ENCODE measurements around the gene IRF4. TPM values are rescaled to one million over a fixed set of nuclear protein-coding genes. Genes with fewer than 3 reads are reported as not detected.

Gene IRF4
- total RNA-seq, 1 experiment from 2014 or later, result 0.37 TPM

GRCh38 chr6:360764-361373, 30.7 kb upstream of the IRF4 start:
- no peaks in the 10 kb centered on the region for H3K4me1 ChIP-seq (ENCODE audit: insufficient read depth, low read length, poor library complexity, severe bottlenecking)
- H3K27ac ChIP-seq (ENCODE audit: low read depth, low read length, poor library complexity, severe bottlenecking), result no peak overlapping the region
- DNase-seq (ENCODE audit: low spot score), result no peak
- CTCF ChIA-PET, result no interaction called here
- intact Hi-C loops (cut with micrococcal nuclease; ENCODE audit: unreplicated experiment), result no loop called here
- peaks cover 3% of the 10 kb centered on the region for H3K27me3 ChIP-seq (replicated peaks; ENCODE audit: insufficient read depth, low read depth, low read length, poor library complexity)
- no TSS peak for BruUV-seq (replicated peaks)
- peaks cover 19% of the 10 kb centered on the region for H3K9me3 ChIP-seq (ENCODE audit: low read depth, low read length, poor library complexity, severe bottlenecking)
- TF ChIP-seq CTCF (conservative IDR thresholded peaks at IDR 0.05; ENCODE audit: low read depth, low read length) (no peak), EZH2 (IDR thresholded peaks at IDR 0.05; ENCODE audit: borderline replicate concordance, low read depth, low read length, poor library complexity, severe bottlenecking) (no peak)
- H3K36me3 ChIP-seq (ENCODE audit: insufficient read depth, low read length, poor library complexity, severe bottlenecking), result no peaks in the 10 kb centered on the region
- H3K4me3 ChIP-seq (ENCODE audit: low read depth, low read length, poor library complexity, severe bottlenecking), result no peak overlapping the region
- POLR2A ChIA-PET (ENCODE audit: low non-redundant PET), result no interaction called here

GRCh38 chr6:361411-362132, 30.0 kb upstream of the IRF4 start:
- intact Hi-C loops (cut with micrococcal nuclease; ENCODE audit: unreplicated experiment), result no loop called here
- no peak for DNase-seq (ENCODE audit: low spot score)
- Histone ChIP-seq H3K4me3 (ENCODE audit: low read depth, low read length, poor library complexity, severe bottlenecking) (no peak overlapping the region), H3K27me3 (replicated peaks; ENCODE audit: insufficient read depth, low read depth, low read length, poor library complexity) (peaks cover 10% of the 10 kb centered on the region), H3K36me3 (ENCODE audit: insufficient read depth, low read length, poor library complexity, severe bottlenecking) (no peaks in the 10 kb centered on the region), H3K4me1 (ENCODE audit: insufficient read depth, low read length, poor library complexity, severe bottlenecking) (no peaks in the 10 kb centered on the region), H3K9me3 (ENCODE audit: low read depth, low read length, poor library complexity, severe bottlenecking) (peaks cover 24% of the 10 kb centered on the region), H3K27ac (ENCODE audit: low read depth, low read length, poor library complexity, severe bottlenecking) (no peak overlapping the region)
- CTCF ChIA-PET, result no interaction called here
- no TSS peak for BruUV-seq (replicated peaks)
- TF ChIP-seq EZH2 (IDR thresholded peaks at IDR 0.05; ENCODE audit: borderline replicate concordance, low read depth, low read length, poor library complexity, severe bottlenecking), result no peak
- no peak for TF ChIP-seq CTCF (conservative IDR thresholded peaks at IDR 0.05; ENCODE audit: low read depth, low read length)
- POLR2A ChIA-PET (ENCODE audit: low non-redundant PET), result no interaction called here

- intact Hi-C loops (cut with micrococcal nuclease; ENCODE audit: unreplicated experiment), result no loop called here
- no peaks in the 10 kb centered on the region for H3K36me3 ChIP-seq (ENCODE audit: insufficient read depth, low read length, poor library complexity, severe bottlenecking)
- no TSS peak for BruUV-seq (replicated peaks)
- TF ChIP-seq CTCF (conservative IDR thresholded peaks at IDR 0.05; ENCODE audit: low read depth, low read length), result no peak
- no peak for TF ChIP-seq EZH2 (IDR thresholded peaks at IDR 0.05; ENCODE audit: borderline replicate concordance, low read depth, low read length, poor library complexity, severe bottlenecking)
- ChIA-PET CTCF (no interaction called here), POLR2A (ENCODE audit: low non-redundant PET) (no interaction called here)
- no peak overlapping the region for H3K27ac ChIP-seq (ENCODE audit: low read depth, low read length, poor library complexity, severe bottlenecking)
- no peak for DNase-seq (ENCODE audit: low spot score)
- no peaks in the 10 kb centered on the region for H3K4me1 ChIP-seq (ENCODE audit: insufficient read depth, low read length, poor library complexity, severe bottlenecking)
- H3K27me3 ChIP-seq (replicated peaks; ENCODE audit: insufficient read depth, low read depth, low read length, poor library complexity), result peaks cover 11% of the 10 kb centered on the region
- no peak overlapping the region for H3K4me3 ChIP-seq (ENCODE audit: low read depth, low read length, poor library complexity, severe bottlenecking)
- H3K9me3 ChIP-seq (ENCODE audit: low read depth, low read length, poor library complexity, severe bottlenecking), result peaks cover 24% of the 10 kb centered on the region
Measured at GRCh38 chr6:362231-362923, 29.2 kb upstream of the IRF4 start.

Data from A673 (cell line).